ENCODE results near the gene NAA40.
A peak's percentile ranks its signal among the peaks of the same experiment; 100 is the strongest.

NAA40 gene

GRCh38 chr11:63938479-63939396 is at the start of gene NAA40:
TSS of gene NAA40 (plus strand) at chr11:63939002. CDS start at chr11:63939097, 95 bp downstream.
- H3K36me3 ChIP-seq (ENCODE audit: control insufficient read depth in 1 of 2, insufficient read depth in 2 of 2, low read length in 2 of 2): no peaks in the 10 kb centered on the region
- H3K27me3 ChIP-seq (ENCODE audit: control insufficient read depth in 1 of 2, insufficient read depth in 2 of 2, low read length in 2 of 2): no peaks in the 10 kb centered on the region
- H3K4me1 ChIP-seq (ENCODE audit: control insufficient read depth in 1 of 2, insufficient read depth in 2 of 2, low read length in 2 of 2): peaks cover 38 to 46% of the 10 kb centered on the region in 2 donors
- no peaks in the 10 kb centered on the region for H3K9me3 ChIP-seq (ENCODE audit: control insufficient read depth in 1 of 2, low read length in 2 of 2)
- peak within 1 kb of the TSS; percentile 77 to 80 for H3K9ac ChIP-seq (ENCODE audit: low read depth in 1 of 2, low read length in 2 of 2)
- peak within 1 kb of the TSS; percentile 85 to 87 for H3K4me3 ChIP-seq (ENCODE audit: low read depth in 1 of 2, low read length in 2 of 2)
- no peak within 1 kb of the TSS for H3K27ac ChIP-seq (ENCODE audit: low read depth, low read length)

GRCh38 chr11:63889344-63889743 is 49.5 kb upstream of the NAA40 start:
- peak overlapping the region; percentile 74 to 86 for H3K9ac ChIP-seq (ENCODE audit: low read depth in 1 of 2, low read length in 2 of 2)
- peak overlapping the region; percentile 95 for H3K27ac ChIP-seq (ENCODE audit: low read depth, low read length)
- no peaks in the 10 kb centered on the region for H3K9me3 ChIP-seq (ENCODE audit: control insufficient read depth in 1 of 2, low read length in 2 of 2)
- H3K4me1 ChIP-seq (ENCODE audit: control insufficient read depth in 1 of 2, insufficient read depth in 2 of 2, low read length in 2 of 2): peaks cover 61 to 62% of the 10 kb centered on the region in 2 donors
- peaks cover 0 to 6% of the 10 kb centered on the region in 2 donors for H3K36me3 ChIP-seq (ENCODE audit: control insufficient read depth in 1 of 2, insufficient read depth in 2 of 2, low read length in 2 of 2)
- H3K4me3 ChIP-seq (ENCODE audit: low read depth in 1 of 2, low read length in 2 of 2): peak overlapping the region; percentile 76 to 86
- H3K27me3 ChIP-seq (ENCODE audit: control insufficient read depth in 1 of 2, insufficient read depth in 2 of 2, low read length in 2 of 2): no peaks in the 10 kb centered on the region

DNA sequence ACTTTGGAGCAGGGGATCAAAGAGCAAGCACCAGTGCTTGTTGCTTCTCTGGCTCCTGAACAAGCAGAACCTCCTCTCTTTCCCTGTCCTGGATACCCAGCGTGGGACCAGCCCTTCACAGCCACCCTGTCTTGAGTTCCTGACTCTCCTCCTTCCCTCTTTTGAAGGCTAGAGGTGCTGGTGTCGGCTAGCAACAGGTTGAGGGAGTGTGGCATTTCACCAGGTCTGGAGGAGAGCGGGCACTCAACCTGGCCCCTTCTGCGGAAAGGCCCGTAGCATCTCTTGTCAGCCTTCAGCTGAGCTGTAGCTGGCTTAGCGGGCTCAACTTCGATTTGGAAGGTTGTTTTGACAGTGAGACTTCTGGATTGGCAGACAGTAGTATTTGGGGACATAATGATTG is 48.4 kb upstream of the NAA40 start:
- H3K4me3 ChIP-seq (ENCODE audit: low read depth in 1 of 2, low read length in 2 of 2): peak overlapping the region; percentile 76 to 86
- H3K4me1 ChIP-seq (ENCODE audit: control insufficient read depth in 1 of 2, insufficient read depth in 2 of 2, low read length in 2 of 2): peaks cover 56% of the 10 kb centered on the region in 2 donors

DNA sequence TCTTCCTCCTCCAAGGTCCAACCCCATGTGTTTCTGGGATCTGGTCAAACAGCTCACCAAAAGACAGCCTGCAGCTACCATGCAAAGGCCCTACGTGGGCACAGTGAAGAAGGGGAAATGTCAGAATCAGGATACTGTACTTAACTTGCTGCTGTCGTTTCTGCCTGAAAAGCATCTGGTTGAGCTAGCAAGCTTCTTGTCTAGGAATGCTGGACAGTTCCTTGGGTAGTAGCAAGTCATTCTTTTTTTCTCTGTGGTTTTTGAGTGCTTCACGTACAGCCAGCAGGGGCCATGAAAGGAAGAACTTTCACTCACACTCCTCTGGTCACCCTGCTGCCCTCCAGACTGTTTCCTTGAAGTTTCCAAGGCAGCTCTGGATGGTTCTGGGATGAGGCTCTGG is 46.6 kb upstream of the NAA40 start:
- Histone ChIP-seq H3K27ac (ENCODE audit: low read depth, low read length) (no peak overlapping the region), H3K4me1 (ENCODE audit: control insufficient read depth in 1 of 2, insufficient read depth in 2 of 2, low read length in 2 of 2) (peaks cover 53 to 55% of the 10 kb centered on the region in 2 donors), H3K27me3 (ENCODE audit: control insufficient read depth in 1 of 2, insufficient read depth in 2 of 2, low read length in 2 of 2) (no peaks in the 10 kb centered on the region)

More for the DNA sequence above, 48.4 kb upstream of the NAA40 start:
- Histone ChIP-seq H3K9me3 (ENCODE audit: control insufficient read depth in 1 of 2, low read length in 2 of 2) (no peaks in the 10 kb centered on the region), H3K9ac (ENCODE audit: low read depth in 1 of 2, low read length in 2 of 2) (peak overlapping the region; percentile 74 to 86), H3K27me3 (ENCODE audit: control insufficient read depth in 1 of 2, insufficient read depth in 2 of 2, low read length in 2 of 2) (no peaks in the 10 kb centered on the region), H3K27ac (ENCODE audit: low read depth, low read length) (no peak overlapping the region), H3K36me3 (ENCODE audit: control insufficient read depth in 1 of 2, insufficient read depth in 2 of 2, low read length in 2 of 2) (peaks cover 0 to 15% of the 10 kb centered on the region in 2 donors)

GRCh38 chr11:63893355-63893754 is 45.4 kb upstream of the NAA40 start:
- Histone ChIP-seq H3K27ac (ENCODE audit: low read depth, low read length) (no peak overlapping the region), H3K9me3 (ENCODE audit: control insufficient read depth in 1 of 2, low read length in 2 of 2) (no peaks in the 10 kb centered on the region), H3K36me3 (ENCODE audit: control insufficient read depth in 1 of 2, insufficient read depth in 2 of 2, low read length in 2 of 2) (peaks cover 13 to 42% of the 10 kb centered on the region in 2 donors), H3K4me3 (ENCODE audit: low read depth in 1 of 2, low read length in 2 of 2) (no peak overlapping the region), H3K4me1 (ENCODE audit: control insufficient read depth in 1 of 2, insufficient read depth in 2 of 2, low read length in 2 of 2) (peaks cover 43 to 45% of the 10 kb centered on the region in 2 donors), H3K27me3 (ENCODE audit: control insufficient read depth in 1 of 2, insufficient read depth in 2 of 2, low read length in 2 of 2) (no peaks in the 10 kb centered on the region), H3K9ac (ENCODE audit: low read depth in 1 of 2, low read length in 2 of 2) (no peak overlapping the region)

More for the DNA sequence above, 46.6 kb upstream of the NAA40 start:
- Histone ChIP-seq H3K9me3 (ENCODE audit: control insufficient read depth in 1 of 2, low read length in 2 of 2) (no peaks in the 10 kb centered on the region), H3K36me3 (ENCODE audit: control insufficient read depth in 1 of 2, insufficient read depth in 2 of 2, low read length in 2 of 2) (peaks cover 8 to 31% of the 10 kb centered on the region in 2 donors), H3K4me3 (ENCODE audit: low read depth in 1 of 2, low read length in 2 of 2) (no peak overlapping the region), H3K9ac (ENCODE audit: low read depth in 1 of 2, low read length in 2 of 2) (no peak overlapping the region)

DNA sequence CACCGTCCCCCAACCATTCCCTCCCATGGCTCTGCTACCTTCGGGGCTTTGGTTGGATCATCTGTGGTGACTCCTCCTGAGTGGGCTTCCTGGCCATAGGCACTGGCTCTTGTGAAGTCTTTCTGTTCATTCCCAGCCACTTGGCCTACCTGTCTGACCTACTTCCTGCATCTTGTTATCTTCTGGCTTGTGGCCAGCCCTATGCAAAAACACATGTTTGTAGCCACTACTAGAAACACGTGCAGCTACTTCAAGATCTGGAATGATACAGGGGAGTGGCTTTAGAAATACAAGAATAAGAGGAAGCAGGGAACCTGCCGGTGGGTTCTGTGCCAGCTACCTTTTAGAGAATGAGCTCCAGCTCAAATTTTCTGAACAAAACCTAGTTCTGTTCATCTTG is 42.7 kb upstream of the NAA40 start:
- H3K4me3 ChIP-seq (ENCODE audit: low read depth in 1 of 2, low read length in 2 of 2): no peak overlapping the region
- H3K27me3 ChIP-seq (ENCODE audit: control insufficient read depth in 1 of 2, insufficient read depth in 2 of 2, low read length in 2 of 2): no peaks in the 10 kb centered on the region
- H3K4me1 ChIP-seq (ENCODE audit: control insufficient read depth in 1 of 2, insufficient read depth in 2 of 2, low read length in 2 of 2): peaks cover 18 to 21% of the 10 kb centered on the region in 2 donors
- no peak overlapping the region for H3K9ac ChIP-seq (ENCODE audit: low read depth in 1 of 2, low read length in 2 of 2)
- peaks cover 37 to 69% of the 10 kb centered on the region in 2 donors for H3K36me3 ChIP-seq (ENCODE audit: control insufficient read depth in 1 of 2, insufficient read depth in 2 of 2, low read length in 2 of 2)
- no peaks in the 10 kb centered on the region for H3K9me3 ChIP-seq (ENCODE audit: control insufficient read depth in 1 of 2, low read length in 2 of 2)
- H3K27ac ChIP-seq (ENCODE audit: low read depth, low read length): no peak overlapping the region

DNA sequence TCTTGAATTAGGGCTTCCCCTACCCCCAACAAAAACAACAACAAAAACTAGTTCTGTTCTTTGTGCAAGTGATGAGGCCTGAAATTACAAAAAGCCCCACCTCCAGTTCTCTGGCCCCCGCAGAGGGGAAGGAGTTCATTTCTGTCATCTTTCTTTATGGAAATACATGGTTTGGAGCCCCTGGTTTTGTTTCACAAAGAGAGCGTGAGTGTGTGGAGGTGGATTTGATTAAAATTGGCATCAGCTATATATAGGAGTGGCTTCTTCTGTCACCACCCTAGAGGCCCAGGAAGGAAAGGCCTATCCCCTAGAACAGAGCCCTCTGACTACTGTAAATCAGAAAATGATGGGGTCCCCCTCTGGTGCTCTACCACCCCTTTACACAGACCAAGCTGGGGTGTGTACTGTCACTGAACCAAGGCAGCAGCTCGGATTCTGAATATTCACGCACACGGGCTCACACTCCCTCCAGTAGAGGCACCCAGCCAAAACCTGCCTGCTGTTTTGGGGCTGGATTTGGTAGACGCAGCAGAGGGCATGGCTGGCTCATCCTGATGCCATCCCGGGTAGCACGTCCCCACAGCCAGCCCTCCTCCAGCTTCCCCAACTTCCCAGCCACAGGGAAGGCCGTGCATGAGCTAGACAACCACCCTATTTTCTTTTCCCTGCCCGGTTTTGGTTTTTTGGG is 41.2 kb upstream of the NAA40 start:
- H3K36me3 ChIP-seq (ENCODE audit: control insufficient read depth in 1 of 2, insufficient read depth in 2 of 2, low read length in 2 of 2): peaks cover 45 to 78% of the 10 kb centered on the region in 2 donors
- H3K9me3 ChIP-seq (ENCODE audit: control insufficient read depth in 1 of 2, low read length in 2 of 2): no peaks in the 10 kb centered on the region
- H3K4me1 ChIP-seq (ENCODE audit: control insufficient read depth in 1 of 2, insufficient read depth in 2 of 2, low read length in 2 of 2): peaks cover 6 to 8% of the 10 kb centered on the region in 2 donors
- no peak overlapping the region for H3K4me3 ChIP-seq (ENCODE audit: low read depth in 1 of 2, low read length in 2 of 2)
- no peak overlapping the region for H3K27ac ChIP-seq (ENCODE audit: low read depth, low read length)
- no peak overlapping the region for H3K9ac ChIP-seq (ENCODE audit: low read depth in 1 of 2, low read length in 2 of 2)
- no peaks in the 10 kb centered on the region for H3K27me3 ChIP-seq (ENCODE audit: control insufficient read depth in 1 of 2, insufficient read depth in 2 of 2, low read length in 2 of 2)

DNA sequence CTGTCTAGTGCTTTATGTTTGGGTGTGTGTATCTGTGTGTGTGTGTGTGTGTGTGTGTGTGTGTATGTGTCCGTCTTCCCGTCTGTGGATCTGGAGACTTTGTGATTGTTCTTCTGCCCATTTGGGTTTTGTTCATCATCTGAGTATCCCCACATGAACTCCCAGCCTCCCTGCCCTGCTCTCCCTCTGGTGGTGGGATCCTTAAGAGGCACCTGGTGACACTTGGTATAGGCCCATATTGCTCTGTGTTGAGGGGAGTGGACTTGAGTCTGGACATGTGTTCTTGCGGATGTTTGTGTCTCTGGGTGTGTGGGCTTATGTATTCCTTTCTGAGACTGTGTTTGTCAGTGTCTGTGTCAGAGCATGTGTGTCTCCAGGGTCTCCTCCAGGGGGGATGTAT is 37.1 kb upstream of the NAA40 start:
- Histone ChIP-seq H3K36me3 (ENCODE audit: control insufficient read depth in 1 of 2, insufficient read depth in 2 of 2, low read length in 2 of 2) (peaks cover 60 to 95% of the 10 kb centered on the region in 2 donors), H3K9me3 (ENCODE audit: control insufficient read depth in 1 of 2, low read length in 2 of 2) (no peaks in the 10 kb centered on the region), H3K9ac (ENCODE audit: low read depth in 1 of 2, low read length in 2 of 2) (no peak overlapping the region)

DNA sequence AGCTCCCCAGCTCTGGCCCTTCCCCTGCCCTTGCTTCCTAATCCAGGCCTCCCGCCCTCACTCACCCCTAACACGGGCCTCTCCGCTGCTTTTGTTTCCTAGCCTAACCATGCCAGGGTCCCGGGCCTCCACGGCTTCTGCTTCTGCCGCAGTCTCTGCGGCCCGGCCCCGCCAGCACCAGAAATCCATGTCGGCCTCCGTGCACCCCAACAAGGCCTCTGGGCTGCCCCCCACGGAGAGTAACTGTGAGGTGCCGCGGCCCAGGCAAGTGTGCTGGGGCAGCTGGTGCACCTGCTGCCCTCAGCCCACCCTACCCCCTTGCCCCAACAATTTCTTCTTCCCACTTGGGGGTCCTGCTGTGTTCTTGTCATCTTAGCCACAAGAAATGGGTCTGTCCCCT is 34.9 kb upstream of the NAA40 start:
- H3K27ac ChIP-seq (ENCODE audit: low read depth, low read length): no peak overlapping the region
- no peaks in the 10 kb centered on the region for H3K9me3 ChIP-seq (ENCODE audit: control insufficient read depth in 1 of 2, low read length in 2 of 2)
- H3K4me3 ChIP-seq (ENCODE audit: low read depth in 1 of 2, low read length in 2 of 2): no peak overlapping the region
- H3K27me3 ChIP-seq (ENCODE audit: control insufficient read depth in 1 of 2, insufficient read depth in 2 of 2, low read length in 2 of 2): no peaks in the 10 kb centered on the region
- H3K9ac ChIP-seq (ENCODE audit: low read depth in 1 of 2, low read length in 2 of 2): no peak overlapping the region
- H3K4me1 ChIP-seq (ENCODE audit: control insufficient read depth in 1 of 2, insufficient read depth in 2 of 2, low read length in 2 of 2): no peaks in the 10 kb centered on the region
- peaks cover 62 to 91% of the 10 kb centered on the region in 2 donors for H3K36me3 ChIP-seq (ENCODE audit: control insufficient read depth in 1 of 2, insufficient read depth in 2 of 2, low read length in 2 of 2)

More for the DNA sequence above, 37.1 kb upstream of the NAA40 start:
- H3K4me1 ChIP-seq (ENCODE audit: control insufficient read depth in 1 of 2, insufficient read depth in 2 of 2, low read length in 2 of 2): peaks cover 0 to under 1% of the 10 kb centered on the region in 2 donors
- H3K4me3 ChIP-seq (ENCODE audit: low read depth in 1 of 2, low read length in 2 of 2): no peak overlapping the region
- H3K27ac ChIP-seq (ENCODE audit: low read depth, low read length): no peak overlapping the region
- H3K27me3 ChIP-seq (ENCODE audit: control insufficient read depth in 1 of 2, insufficient read depth in 2 of 2, low read length in 2 of 2): no peaks in the 10 kb centered on the region

DNA sequence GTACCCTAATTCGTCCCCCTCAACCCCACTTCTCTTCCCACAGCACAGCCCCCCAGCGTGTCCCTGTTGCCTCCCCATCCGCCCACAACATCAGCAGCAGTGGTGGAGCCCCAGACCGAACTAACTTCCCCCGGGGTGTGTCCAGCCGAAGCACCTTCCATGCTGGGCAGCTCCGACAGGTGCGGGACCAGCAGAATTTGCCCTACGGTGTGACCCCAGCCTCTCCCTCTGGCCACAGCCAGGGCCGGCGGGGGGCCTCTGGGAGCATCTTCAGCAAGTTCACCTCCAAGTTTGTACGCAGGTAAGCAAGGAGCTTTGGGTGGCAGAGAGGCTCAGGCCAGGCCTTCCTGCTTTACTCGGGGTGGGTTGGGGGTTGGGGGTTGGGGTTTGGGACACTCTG is 34.1 kb upstream of the NAA40 start:
- Histone ChIP-seq H3K27me3 (ENCODE audit: control insufficient read depth in 1 of 2, insufficient read depth in 2 of 2, low read length in 2 of 2) (no peaks in the 10 kb centered on the region), H3K4me1 (ENCODE audit: control insufficient read depth in 1 of 2, insufficient read depth in 2 of 2, low read length in 2 of 2) (no peaks in the 10 kb centered on the region), H3K9ac (ENCODE audit: low read depth in 1 of 2, low read length in 2 of 2) (no peak overlapping the region), H3K27ac (ENCODE audit: low read depth, low read length) (no peak overlapping the region), H3K36me3 (ENCODE audit: control insufficient read depth in 1 of 2, insufficient read depth in 2 of 2, low read length in 2 of 2) (peaks cover 56 to 84% of the 10 kb centered on the region in 2 donors), H3K4me3 (ENCODE audit: low read depth in 1 of 2, low read length in 2 of 2) (no peak overlapping the region), H3K9me3 (ENCODE audit: control insufficient read depth in 1 of 2, low read length in 2 of 2) (no peaks in the 10 kb centered on the region)
